Stimulated activated CD8-positive, alpha-beta memory T cell treated with anti-CD3 and anti-CD28 coated beads, Interleukin-12 subunit alpha, Interleukin-12 subunit beta, amount 100 ng/mL, for 24 hours (primary cell): ENCODE measurements around the gene DCAF10.
"Not testable (repeated sequence)": the region's sequence is repeated elsewhere in the genome, so short reads cannot be mapped to it uniquely, and the experiment has no call there.

Experiments used
- DNase-seq: peaks from one replicate; pipeline ENCODE4 v3.0.0-alpha.2; 2020; ENCODE audit errors: extremely low read depth

DCAF10 gene

GRCh38 chr9:37800631-37801286 is at the start of gene DCAF10:
TSS of gene DCAF10 (plus strand) at chr9:37800797. CDS start at chr9:37800867, 70 bp downstream.
- DNase-seq = peak; percentile 70

- DNase-seq = no peak
Observed at GRCh38 chr9:37751186-37751585, 49.4 kb upstream of the DCAF10 start.

- DNase-seq = not testable (repeated sequence)
Observed at GRCh38 chr9:37751704-37752103, 48.9 kb upstream of the DCAF10 start.

GRCh38 chr9:37752112-37752511 is 48.5 kb upstream of the DCAF10 start:
- not testable (repeated sequence) for DNase-seq

- no peak for DNase-seq
Observed at GRCh38 chr9:37752642-37753488, 47.7 kb upstream of the DCAF10 start.

GRCh38 chr9:37753489-37754190 is 47.0 kb upstream of the DCAF10 start, which contains the start of gene TRMT10B:
TSS of gene TRMT10B (plus strand) at chr9:37753805. CDS start at chr9:37761932, 8,127 bp downstream.
- DNase-seq = peak; percentile 45

GRCh38 chr9:37758747-37759146 is 41.9 kb upstream of the DCAF10 start:
- DNase-seq = no peak

- DNase-seq = no peak
Observed at GRCh38 chr9:37760416-37761161, 40.0 kb upstream of the DCAF10 start.

GRCh38 chr9:37761511-37761910 is 39.1 kb upstream of the DCAF10 start:
- DNase-seq = no peak

GRCh38 chr9:37765263-37765662 is 35.3 kb upstream of the DCAF10 start:
- not testable (repeated sequence) for DNase-seq

GRCh38 chr9:37769306-37769705 is 31.3 kb upstream of the DCAF10 start:
- no peak for DNase-seq

- DNase-seq = no peak
Observed at GRCh38 chr9:37769995-37770394, 30.6 kb upstream of the DCAF10 start.

GRCh38 chr9:37775216-37775919 is 25.2 kb upstream of the DCAF10 start:
- no peak for DNase-seq

- DNase-seq = no peak
Observed at GRCh38 chr9:37776328-37776727, 24.3 kb upstream of the DCAF10 start.

GRCh38 chr9:37778534-37778933 is 22.1 kb upstream of the DCAF10 start:
- no peak for DNase-seq

- no peak for DNase-seq
Observed at GRCh38 chr9:37784291-37784615, 16.3 kb upstream of the DCAF10 start.

- DNase-seq = peak; percentile 74
Observed at GRCh38 chr9:37784616-37785483, 15.7 kb upstream of the DCAF10 start, which contains the start of gene EXOSC3. TSS of gene EXOSC3 (minus strand) at chr9:37785064. CDS start at chr9:37785044, 20 bp downstream.

GRCh38 chr9:37787059-37787458 is 13.5 kb upstream of the DCAF10 start:
- DNase-seq = no peak

- DNase-seq = no peak
Observed at GRCh38 chr9:37788332-37788731, 12.3 kb upstream of the DCAF10 start.

- DNase-seq = no peak
Observed at GRCh38 chr9:37790096-37790495, 10.5 kb upstream of the DCAF10 start.
